ENCODE data around the gene TBX15. TPM values are rescaled to one million over a fixed set of nuclear protein-coding genes. Genes with fewer than 3 reads are reported as not detected.

The TBX15 gene
- total RNA-seq, 4 donors from 2014 or later = 0.21 to 0.62 TPM; not detected in 2

DNA sequence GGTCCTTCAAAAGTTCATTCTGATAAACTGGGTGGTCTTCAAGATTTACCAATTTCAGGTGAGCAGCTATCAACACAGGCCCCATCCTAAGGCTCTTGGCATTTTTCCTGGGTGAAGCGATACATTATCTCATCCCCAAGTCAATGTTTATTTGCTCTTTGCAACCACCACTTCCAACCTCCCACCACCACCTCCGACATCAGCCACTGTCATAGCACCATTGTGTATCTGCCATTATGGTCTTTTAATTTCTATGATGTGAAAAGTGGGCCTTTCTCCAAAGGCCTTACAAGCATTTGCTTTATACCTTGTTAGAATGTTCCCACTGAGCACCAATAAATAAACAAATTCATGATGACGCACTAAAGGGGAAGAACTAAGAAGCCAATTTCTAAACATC is 47.2 kb downstream of the TBX15 start:
- no peaks in the 10 kb centered on the region for H3K9me3 ChIP-seq
- no peaks in the 10 kb centered on the region for H3K36me3 ChIP-seq
- H3K4me1 ChIP-seq = no peaks in the 10 kb centered on the region
- TF ChIP-seq CTCF (IDR thresholded peaks at IDR 0.05) = no peak
- TF ChIP-seq POLR2A (IDR thresholded peaks at IDR 0.05) = no peak
- intact Hi-C loops (cut with DNase I; ENCODE audit: low total_unique reads) = no loop called here
- H3K27ac ChIP-seq = no peak overlapping the region
- H3K27me3 ChIP-seq = no peaks in the 10 kb centered on the region
- no peak for DNase-seq
- no peak overlapping the region for H3K4me3 ChIP-seq

- no peak for DNase-seq
- Histone ChIP-seq H3K4me3 (no peak overlapping the region), H3K27ac (no peak overlapping the region), H3K9me3 (no peaks in the 10 kb centered on the region), H3K36me3 (no peaks in the 10 kb centered on the region), H3K4me1 (no peaks in the 10 kb centered on the region), H3K27me3 (no peaks in the 10 kb centered on the region)
- TF ChIP-seq POLR2A (IDR thresholded peaks at IDR 0.05) = no peak
- no peak for TF ChIP-seq CTCF (IDR thresholded peaks at IDR 0.05)
- intact Hi-C loops (cut with DNase I; ENCODE audit: low total_unique reads) = no loop called here
These were observed 50.6 kb downstream of the TBX15 start for GRCh38 chr1:118937413-118938072.

- no peak for DNase-seq
- intact Hi-C loops (cut with DNase I; ENCODE audit: low total_unique reads) = no loop called here
- H3K4me1 ChIP-seq = no peaks in the 10 kb centered on the region
- no peaks in the 10 kb centered on the region for H3K27me3 ChIP-seq
- no peak overlapping the region for H3K4me3 ChIP-seq
- no peak overlapping the region for H3K27ac ChIP-seq
- TF ChIP-seq POLR2A (IDR thresholded peaks at IDR 0.05) = no peak
- TF ChIP-seq CTCF (IDR thresholded peaks at IDR 0.05) = no peak
- H3K9me3 ChIP-seq = no peaks in the 10 kb centered on the region
- H3K36me3 ChIP-seq = no peaks in the 10 kb centered on the region
These were observed 53.4 kb downstream of the TBX15 start for GRCh38 chr1:118934706-118935105.

GRCh38 chr1:118933051-118933781 is 54.9 kb downstream of the TBX15 start:
- Histone ChIP-seq H3K9me3 (no peaks in the 10 kb centered on the region), H3K27me3 (no peaks in the 10 kb centered on the region), H3K27ac (no peak overlapping the region), H3K4me1 (no peaks in the 10 kb centered on the region), H3K4me3 (no peak overlapping the region), H3K36me3 (no peaks in the 10 kb centered on the region)
- TF ChIP-seq POLR2A (IDR thresholded peaks at IDR 0.05) = no peak
- no peak for TF ChIP-seq CTCF (IDR thresholded peaks at IDR 0.05)
- no peak for DNase-seq
- intact Hi-C loops (cut with DNase I; ENCODE audit: low total_unique reads) = no loop called here

DNA sequence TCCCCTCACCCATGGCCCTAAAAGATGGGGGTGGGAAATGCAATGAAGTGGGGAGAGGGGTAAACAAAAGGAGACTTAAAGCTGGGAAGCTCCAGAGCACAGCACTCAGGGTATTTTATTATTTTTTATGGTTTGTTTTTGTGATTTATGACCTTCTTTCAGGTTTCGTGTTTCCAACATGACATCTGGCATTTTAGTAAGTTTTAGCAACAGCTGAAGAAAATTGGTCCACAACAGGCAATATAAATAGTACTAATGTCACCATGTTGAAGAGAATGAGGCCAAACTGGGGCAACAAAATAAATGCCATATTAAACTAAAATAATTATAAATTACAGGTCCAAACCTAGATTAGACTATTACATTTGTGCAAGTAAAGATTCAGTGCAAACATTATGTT is 56.3 kb downstream of the TBX15 start:
- no peaks in the 10 kb centered on the region for H3K9me3 ChIP-seq
- intact Hi-C loops (cut with DNase I; ENCODE audit: low total_unique reads) = no loop called here
- no peak for DNase-seq
- H3K27me3 ChIP-seq = no peaks in the 10 kb centered on the region
- no peak overlapping the region for H3K4me3 ChIP-seq
- H3K4me1 ChIP-seq = no peaks in the 10 kb centered on the region
- H3K36me3 ChIP-seq = no peaks in the 10 kb centered on the region
- TF ChIP-seq CTCF (IDR thresholded peaks at IDR 0.05) (no peak), POLR2A (IDR thresholded peaks at IDR 0.05) (no peak)
- no peak overlapping the region for H3K27ac ChIP-seq
